ENCODE results near the gene HIVEP3. TPM values are rescaled to one million over a fixed set of nuclear protein-coding genes. Genes with fewer than 3 reads are reported as not detected.

The HIVEP3 gene
- total and polyA plus RNA-seq, 8 donors = 1.8 to 65.3 (median 3.8) TPM

DNA sequence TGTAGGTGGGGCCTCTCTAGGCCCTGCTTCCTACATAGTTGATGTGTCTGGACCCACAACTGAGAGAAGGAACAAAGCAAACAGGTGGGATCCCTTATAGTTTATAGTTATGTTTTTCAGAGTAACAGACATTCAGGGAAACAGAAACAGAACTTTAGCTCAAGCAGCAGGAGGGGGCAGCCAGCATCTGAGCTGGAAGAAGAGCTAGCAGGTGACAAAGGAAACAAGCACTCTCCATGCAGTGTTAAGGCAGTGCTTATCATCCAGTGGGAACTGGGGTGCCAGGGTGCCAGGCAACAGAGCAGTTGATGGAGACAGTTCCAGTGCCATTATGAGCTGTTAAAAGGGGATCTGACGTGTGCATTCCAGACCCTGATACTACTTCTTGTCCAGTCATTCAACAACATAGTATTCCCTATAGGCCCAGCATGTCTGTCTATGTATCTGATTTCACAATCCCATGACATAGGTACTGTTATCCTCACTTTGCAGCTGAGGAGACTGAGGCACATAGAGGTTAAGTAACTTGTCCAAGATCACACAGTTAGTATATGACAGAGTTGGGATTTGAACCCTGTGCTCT lies 13.5 kb downstream of the HIVEP3 start:
- no peak for DNase-seq
- Histone ChIP-seq H3K27ac (no peak overlapping the region), H3K4me3 (no peak overlapping the region), H3K4me1 (peaks cover 0 to 8% (median 2%) of the 10 kb centered on the region in 4 donors), H3K36me3 (no peaks in the 10 kb centered on the region), H3K27me3 (no peaks in the 10 kb centered on the region), H3K9me3 (no peaks in the 10 kb centered on the region)
- TF ChIP-seq POLR2A (IDR thresholded peaks at IDR 0.05) (no peak), EP300 (IDR thresholded peaks at IDR 0.05) (no peak)
- TF ChIP-seq, protein P1, sequence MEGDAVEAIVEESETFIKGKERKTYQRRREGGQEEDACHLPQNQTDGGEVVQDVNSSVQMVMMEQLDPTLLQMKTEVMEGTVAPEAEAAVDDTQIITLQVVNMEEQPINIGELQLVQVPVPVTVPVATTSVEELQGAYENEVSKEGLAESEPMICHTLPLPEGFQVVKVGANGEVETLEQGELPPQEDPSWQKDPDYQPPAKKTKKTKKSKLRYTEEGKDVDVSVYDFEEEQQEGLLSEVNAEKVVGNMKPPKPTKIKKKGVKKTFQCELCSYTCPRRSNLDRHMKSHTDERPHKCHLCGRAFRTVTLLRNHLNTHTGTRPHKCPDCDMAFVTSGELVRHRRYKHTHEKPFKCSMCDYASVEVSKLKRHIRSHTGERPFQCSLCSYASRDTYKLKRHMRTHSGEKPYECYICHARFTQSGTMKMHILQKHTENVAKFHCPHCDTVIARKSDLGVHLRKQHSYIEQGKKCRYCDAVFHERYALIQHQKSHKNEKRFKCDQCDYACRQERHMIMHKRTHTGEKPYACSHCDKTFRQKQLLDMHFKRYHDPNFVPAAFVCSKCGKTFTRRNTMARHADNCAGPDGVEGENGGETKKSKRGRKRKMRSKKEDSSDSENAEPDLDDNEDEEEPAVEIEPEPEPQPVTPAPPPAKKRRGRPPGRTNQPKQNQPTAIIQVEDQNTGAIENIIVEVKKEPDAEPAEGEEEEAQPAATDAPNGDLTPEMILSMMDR (IDR thresholded peaks at IDR 0.05) = no peak
- 86 to 95% (median 94%) methylated on average over 1 of the region's 1 CpG for WGBS, 5 donors
- intact Hi-C loops (cut with DNase I; ENCODE audit: low total_unique reads) = no loop called here

DNA sequence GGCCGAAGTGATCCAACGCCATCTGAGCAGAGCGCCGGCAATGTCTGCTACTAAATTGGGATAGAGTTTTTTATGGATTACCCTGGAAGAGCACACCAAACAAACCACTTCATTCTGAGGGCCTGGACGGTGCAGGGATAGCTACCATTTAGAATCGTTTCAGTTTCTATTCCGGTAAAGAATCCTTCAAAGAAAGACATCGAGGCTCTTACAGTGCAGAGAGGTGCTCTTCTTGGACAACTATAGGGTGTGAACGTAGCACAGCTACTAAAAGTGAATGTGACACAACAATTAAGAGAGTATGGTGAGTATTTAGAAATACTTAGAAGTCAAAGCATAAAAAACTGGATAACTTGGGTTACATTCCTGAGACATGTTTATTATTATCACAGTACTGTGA lies 16.1 kb downstream of the HIVEP3 start:
- TF ChIP-seq POLR2A (IDR thresholded peaks at IDR 0.05) = no peak
- TF ChIP-seq POLR2AphosphoS5 (IDR thresholded peaks at IDR 0.05) = no peak
- TF ChIP-seq, protein P1 (IDR thresholded peaks at IDR 0.05) = no peak
- no peak for TF ChIP-seq EP300 (IDR thresholded peaks at IDR 0.05)
- H3K4me3 ChIP-seq = no peak overlapping the region
- intact Hi-C loops (cut with DNase I; ENCODE audit: low total_unique reads) = no loop called here
- H3K4me1 ChIP-seq = peaks cover 0 to 12% (median 4%) of the 10 kb centered on the region in 4 donors
- H3K27me3 ChIP-seq = no peaks in the 10 kb centered on the region
- H3K36me3 ChIP-seq = no peaks in the 10 kb centered on the region
- 77 to 85% (median 81%) methylated on average over 9 of the region's 9 CpGs for WGBS, 5 donors
- no peak for DNase-seq
- H3K27ac ChIP-seq = no peak overlapping the region
- H3K9me3 ChIP-seq = no peaks in the 10 kb centered on the region

GRCh38 chr1:41902159-41902577 lies 16.6 kb downstream of the HIVEP3 start:
- no peaks in the 10 kb centered on the region for H3K36me3 ChIP-seq
- H3K4me3 ChIP-seq = no peak overlapping the region
- H3K4me1 ChIP-seq = peaks cover 0 to 12% (median 4%) of the 10 kb centered on the region in 4 donors
- H3K27ac ChIP-seq = no peak overlapping the region
- no peaks in the 10 kb centered on the region for H3K27me3 ChIP-seq
- no peak for DNase-seq
- intact Hi-C loops (cut with DNase I; ENCODE audit: low total_unique reads) = no loop called here
- no peak for TF ChIP-seq EP300 (IDR thresholded peaks at IDR 0.05)
- TF ChIP-seq, protein P1 (IDR thresholded peaks at IDR 0.05) = no peak
- no peaks in the 10 kb centered on the region for H3K9me3 ChIP-seq
- 43 to 63% (median 56%) methylated on average over 3 of the region's 3 CpGs for WGBS, 5 donors

- intact Hi-C loops (cut with DNase I; ENCODE audit: low total_unique reads) = no loop called here
- no peak overlapping the region for H3K27ac ChIP-seq
Observed at GRCh38 chr1:41901551-41901950, 17.2 kb downstream of the HIVEP3 start.

More at GRCh38 chr1:41901551-41901950, 17.2 kb downstream of the HIVEP3 start:
- H3K9me3 ChIP-seq = no peaks in the 10 kb centered on the region
- peaks cover 0 to 12% (median 4%) of the 10 kb centered on the region in 4 donors for H3K4me1 ChIP-seq
- WGBS, 5 donors = 71 to 82% (median 75%) methylated on average over 3 of the region's 3 CpGs
- H3K27me3 ChIP-seq = no peaks in the 10 kb centered on the region
- TF ChIP-seq POLR2AphosphoS5 (IDR thresholded peaks at IDR 0.05) (no peak), POLR2A (IDR thresholded peaks at IDR 0.05) (no peak), EP300 (IDR thresholded peaks at IDR 0.05) (no peak)
- TF ChIP-seq, protein P1 (IDR thresholded peaks at IDR 0.05) = no peak
- H3K4me3 ChIP-seq = no peak overlapping the region
- no peak for DNase-seq
- no peaks in the 10 kb centered on the region for H3K36me3 ChIP-seq
